H9 (cell line): Measurements from ENCODE around the gene ADGRL3. TPM values are rescaled to one million over a fixed set of nuclear protein-coding genes. Genes with fewer than 3 reads are reported as not detected.

Experiments
- DNase-seq: peaks from one replicate; pipeline ENCODE4 v3.0.0-alpha.2; 2017
- H2AFZ ChIP-seq: one replicate; pipeline ENCODE4 v1.6.1; 2013; ENCODE audit warnings: mild to moderate bottlenecking, low read length, control low read depth, moderate library complexity
- H2AK5ac ChIP-seq: 2 replicates; pipeline ENCODE4 v1.6.1; 2013; ENCODE audit warnings: low read length, control low read depth, mixed read lengths; ENCODE audit not compliant: insufficient read length
- H2BK120ac ChIP-seq: one replicate; pipeline ENCODE4 v1.6.1; 2013; ENCODE audit warnings: low read depth, mild to moderate bottlenecking, low read length, control low read depth, inconsistent platforms; ENCODE audit not compliant: poor library complexity, severe bottlenecking
- H2BK12ac ChIP-seq: 2 replicates; pipeline ENCODE4 v1.6.1; 2013; ENCODE audit warnings: low read length, control low read depth, mixed read lengths, low read depth; ENCODE audit not compliant: insufficient read length
- H2BK15ac ChIP-seq: 2 replicates; pipeline ENCODE4 v1.6.1; 2013; ENCODE audit warnings: low read depth, low read length, control low read depth
- H2BK20ac ChIP-seq: one replicate; pipeline ENCODE4 v1.6.1; 2013; ENCODE audit warnings: low read depth, mild to moderate bottlenecking, low read length, control low read depth, inconsistent platforms; ENCODE audit not compliant: poor library complexity, severe bottlenecking
- H2BK5ac ChIP-seq: 2 replicates; pipeline ENCODE4 v1.6.1; 2013; ENCODE audit warnings: low read length, control low read depth, mixed read lengths; ENCODE audit not compliant: insufficient read length
- H3K14ac ChIP-seq: 2 replicates; pipeline ENCODE4 v1.6.1; 2013; ENCODE audit warnings: low read length, control low read depth; ENCODE audit not compliant: insufficient read depth
- H3K18ac ChIP-seq: 2 replicates; pipeline ENCODE4 v1.6.1; 2013; ENCODE audit warnings: low read depth, mild to moderate bottlenecking, mixed read lengths, low read length, control low read depth; ENCODE audit not compliant: insufficient read length
- H3K23ac ChIP-seq: 2 replicates; pipeline ENCODE4 v1.6.1; 2013; ENCODE audit warnings: low read length, control low read depth, mixed read lengths, low read depth; ENCODE audit not compliant: insufficient read length
- H3K23me2 ChIP-seq: 2 replicates; pipeline ENCODE4 v1.6.1; 2013; ENCODE audit warnings: low read depth, mild to moderate bottlenecking, mixed read lengths, low read length, control low read depth; ENCODE audit not compliant: insufficient read length, poor library complexity, severe bottlenecking
- H3K27ac ChIP-seq: 2 replicates; pipeline ENCODE4 v1.5.1; 2013; ENCODE audit warnings: low read length, control low read depth, mixed read lengths, low read depth; ENCODE audit not compliant: insufficient read length
- H3K27me3 ChIP-seq: 2 replicates; pipeline ENCODE4 v1.6.1; 2013; ENCODE audit warnings: low read length, control low read depth, inconsistent platforms; ENCODE audit not compliant: insufficient read depth
- H3K4ac ChIP-seq: 2 replicates; pipeline ENCODE4 v1.6.1; 2013; ENCODE audit warnings: low read depth, mild to moderate bottlenecking, control low read depth, inconsistent platforms, low read length, moderate library complexity
- H3K4me1 ChIP-seq: 2 replicates; pipeline ENCODE4 v1.6.1; 2013; ENCODE audit warnings: low read length, control low read depth, inconsistent platforms; ENCODE audit not compliant: insufficient read depth
- H3K4me2 ChIP-seq: 2 replicates; pipeline ENCODE4 v1.6.1; 2013; ENCODE audit warnings: low read length, control low read depth, mixed read lengths; ENCODE audit not compliant: insufficient read length, insufficient read depth
- H3K56ac ChIP-seq: 2 replicates; pipeline ENCODE4 v1.6.1; 2013; ENCODE audit warnings: low read depth, mild to moderate bottlenecking, mixed read lengths, low read length, control low read depth; ENCODE audit not compliant: insufficient read length
- H3K79me1 ChIP-seq: 2 replicates; pipeline ENCODE4 v1.6.1; 2013; ENCODE audit warnings: low read depth, mild to moderate bottlenecking, moderate library complexity, low read length, control low read depth, inconsistent platforms; ENCODE audit not compliant: insufficient read depth, poor library complexity, severe bottlenecking
- H3K79me2 ChIP-seq: 2 replicates; pipeline ENCODE4 v1.6.1; 2013; ENCODE audit warnings: low read length, control low read depth, inconsistent platforms; ENCODE audit not compliant: insufficient read depth
- H3K9ac ChIP-seq: 2 replicates; pipeline ENCODE4 v1.6.1; 2013; ENCODE audit warnings: low read length, control low read depth, mixed read lengths; ENCODE audit not compliant: insufficient read length; ENCODE audit errors: extremely low read depth
- H3K9me3 ChIP-seq: one replicate; pipeline ENCODE4 v1.6.1; 2013; ENCODE audit warnings: low read depth, low read length, inconsistent platforms; ENCODE audit not compliant: control insufficient read depth
- H3T11ph ChIP-seq: one replicate; pipeline ENCODE4 v1.6.1; 2013; ENCODE audit warnings: mild to moderate bottlenecking, low read length, control low read depth, inconsistent platforms
- H4K20me1 ChIP-seq: one replicate; pipeline ENCODE4 v1.6.1; 2013; ENCODE audit not compliant: control insufficient read depth, insufficient read length, insufficient read depth
- H4K5ac ChIP-seq: 2 replicates; pipeline ENCODE4 v1.6.1; 2013; ENCODE audit warnings: low read depth, mild to moderate bottlenecking, mixed read lengths, low read length, control low read depth; ENCODE audit not compliant: insufficient read length
- H4K8ac ChIP-seq: replicated peaks from 2 replicates; pipeline ENCODE4 v1.6.1; 2013; ENCODE audit warnings: low read length, control low read depth, mixed read lengths, low read depth; ENCODE audit not compliant: insufficient read length
- H4K91ac ChIP-seq: 2 replicates; pipeline ENCODE4 v1.6.1; 2013; ENCODE audit warnings: low read depth, mild to moderate bottlenecking, moderate library complexity, mixed read lengths, low read length, control low read depth; ENCODE audit not compliant: insufficient read length
- H3K27ac Mint-ChIP-seq, 3 experiments: 2 replicates in 2 of 3; 3 replicates in 1 of 3; pipeline ENCODE4 v1.8.0; 2020 to 2021; ENCODE audit warnings: mixed read lengths in 3 of 3, mild to moderate bottlenecking in 1 of 3, moderate library complexity in 1 of 3
- H3K27me3 Mint-ChIP-seq: 2 replicates; pipeline ENCODE4 v1.8.0; 2021; ENCODE audit warnings: low read depth, mild to moderate bottlenecking, moderate library complexity, mixed read lengths
- H3K36me3 Mint-ChIP-seq, 3 experiments: 2 replicates in 2 of 3; 3 replicates in 1 of 3; pipeline ENCODE4 v1.8.0; 2020 to 2021; ENCODE audit warnings: low read depth in 3 of 3, mixed read lengths in 3 of 3; ENCODE audit not compliant: insufficient read depth in 1 of 3
- H3K4me1 Mint-ChIP-seq, 2 experiments: 2 replicates each; pipeline ENCODE4 v1.8.0; 2020; ENCODE audit warnings: mixed read lengths in 2 of 2
- H3K4me3 Mint-ChIP-seq, 2 experiments: 2 replicates in 1 of 2; 3 replicates in 1 of 2; pipeline ENCODE4 v1.8.0; 2020 to 2021; ENCODE audit warnings: mild to moderate bottlenecking in 2 of 2, mixed read lengths in 2 of 2, moderate library complexity in 1 of 2
- H3K9me3 Mint-ChIP-seq, 2 experiments: 2 replicates in 1 of 2; 3 replicates in 1 of 2; pipeline ENCODE4 v1.8.0; 2020; ENCODE audit warnings: mild to moderate bottlenecking in 2 of 2, mixed read lengths in 2 of 2, moderate library complexity in 1 of 2
- CTCF ChIP-seq: fragments of 200-600 bp; sonication (generic); conservative IDR thresholded peaks from 3 replicates; pipeline ENCODE4 v1.8.0; 2021; ENCODE audit warnings: antibody characterized with exemption, mild to moderate bottlenecking
- WGBS: extraction: QIAGEN DNeasy Blood & Tissue Kit; methylation state at CpG from one replicate; pipeline ENCODE4 v1.1.7; 2013; ENCODE audit warnings: missing lambda C conversion rate, low lambda C conversion rate, mixed read lengths; ENCODE audit not compliant: insufficient read length; ENCODE audit errors: extremely low coverage; 5-methylcytosine and 5-hydroxymethylcytosine counted together
- total RNA-seq: library from RNA; stranded (reverse); gene quantifications from 2 replicates; pipeline ENCODE4 v1.2.1, GENCODE V29; 2021

ADGRL3 gene
- total RNA-seq, 1 experiment from 2014 or later: 5.9 TPM

- Mint-ChIP-seq H3K4me3 (no peak overlapping the region), H3K4me1 (peaks cover 13 to 25% of the 10 kb centered on the region in 2 experiments), H3K27ac (peak overlapping the region; percentile 61 to 84 (median 74)), H3K9me3 (peaks cover 17 to 19% of the 10 kb centered on the region in 2 experiments), H3K27me3 (no peaks in the 10 kb centered on the region), H3K36me3 (peaks cover 3 to 25% (median 16%) of the 10 kb centered on the region in 3 experiments; a peak in 6 of 7 replicates)
- Histone ChIP-seq H3K9ac (no peak overlapping the region), H4K91ac (no peak overlapping the region), H3K23me2 (no peaks in the 10 kb centered on the region), H2BK20ac (no peak overlapping the region), H2AK5ac (no peak overlapping the region), H2BK5ac (no peak overlapping the region), H3K4me2 (no peak overlapping the region), H3K18ac (no peak overlapping the region), H3K79me1 (no peaks in the 10 kb centered on the region), H3K79me2 (no peaks in the 10 kb centered on the region), H2BK12ac (no peak overlapping the region), H3K23ac (no peak overlapping the region), H4K8ac (no peak overlapping the region), H3K14ac (no peak overlapping the region), H3T11ph (no peak overlapping the region), H2BK15ac (no peak overlapping the region), H3K27ac (peak overlapping the region; percentile 21), H3K9me3 (no peaks in the 10 kb centered on the region), H3K56ac (no peak overlapping the region), H4K20me1 (no peaks in the 10 kb centered on the region), H4K5ac (no peak overlapping the region), H2AFZ (no peak overlapping the region), H3K27me3 (no peaks in the 10 kb centered on the region), H3K4ac (no peak overlapping the region), H2BK120ac (no peak overlapping the region), H3K4me1 (no peaks in the 10 kb centered on the region)
- no peak for DNase-seq
- TF ChIP-seq CTCF: no peak
- no CpG with 5 or more reads among the region's 1 CpG for WGBS
These were observed 173.8 kb downstream of the ADGRL3 start for GRCh38 chr4:61373901-61374440.
